ENCODE measurements around the gene ITGB1BP1.

- TF ChIP-seq SUZ12 (IDR thresholded peaks at IDR 0.05; ENCODE audit: extremely low read depth, insufficient read depth, insufficient read length) (no peak), ZNF274 (IDR thresholded peaks at IDR 0.05; ENCODE audit: low read depth, low read length) (no peak), YY1 (IDR thresholded peaks at IDR 0.05; ENCODE audit: insufficient read depth, insufficient read length) (no peak)
Measured at GRCh38 chr2:9418746-9419145, 4.6 kb downstream of the ITGB1BP1 start.
